HepG2 (cell line): ENCODE data around the gene GLYR1. TPM values are rescaled to one million over a fixed set of nuclear protein-coding genes. Genes with fewer than 3 reads are reported as not detected.

ENCODE experiments used
- ATAC-seq: fragments of 200-7000 bp; cut with Tn5 transposase; 3 replicates; pipeline ENCODE4 v1.9.1; 2020; ENCODE audit warnings: mild to moderate bottlenecking, moderate library complexity
- BruUV-seq: library from RNA; stranded (reverse); fragments of 400-500 nt; replicated peaks from 2 replicates; lab custom pipeline; 2021; lab: Mats Ljungman, UMichigan
- CTCF ChIA-PET: fragments of 300-600 bp; formaldehyde crosslinking; extraction: SDS; loops from one replicate; lab custom pipeline; 2021; ENCODE audit warnings: low total read pairs, inconsistent platforms, low intra/inter-chr PET ratio; lab: Yijun Ruan, JAX
- POLR2A ChIA-PET: fragments of 350-600 bp; sonication (Branson Sonifier 250); formaldehyde crosslinking; loops from one replicate; lab custom pipeline; 2020; ENCODE audit warnings: antibody characterized with exemption, inconsistent platforms; lab: Yijun Ruan, JAX
- DNase-seq: peaks from one replicate; pipeline ENCODE4 v3.0.0-alpha.2; 2015; ENCODE audit warnings: low spot score
- FAIRE-seq: peaks from 3 replicates; lab custom pipeline; 2011; peaks lifted over from hg19 to GRCh38; lab: Jason Lieb, UNC
- H2AFZ ChIP-seq: one replicate; pipeline ENCODE4 v1.6.1; 2011; ENCODE audit warnings: low read length, inconsistent platforms
- H3K27ac ChIP-seq: fragments of 300-600 bp; 3 replicates; pipeline ENCODE4 v1.8.0; 2011; ENCODE audit warnings: mixed run types, mild to moderate bottlenecking, mixed read lengths, low read length, inconsistent platforms; ENCODE audit not compliant: insufficient read depth; ENCODE audit errors: extremely low read length
- H3K27me3 ChIP-seq, 2 experiments: fragments of 200-600 bp in 1 of 2; 2 replicates in 1 of 2; 3 replicates in 1 of 2; pipeline versions ENCODE4 v1.6.0 to v1.8.0; 2011; ENCODE audit warnings: low read length in 2 of 2, mild to moderate bottlenecking in 2 of 2, moderate library complexity in 2 of 2, inconsistent platforms in 1 of 2; ENCODE audit not compliant: insufficient read depth in 2 of 2, control insufficient read depth in 1 of 2
- H3K36me3 ChIP-seq, 2 experiments: fragments of 200-600 bp in 1 of 2; replicated peaks in 1 of 2; 2 replicates in 1 of 2; 3 replicates in 1 of 2; pipeline versions ENCODE4 v1.5.1 to v1.8.0; 2011; ENCODE audit warnings: low read length in 2 of 2, inconsistent platforms in 1 of 2; ENCODE audit not compliant: insufficient read depth in 2 of 2, control insufficient read depth in 1 of 2
- H3K4me1 ChIP-seq: 2 replicates; pipeline ENCODE4 v1.5.1; 2012; ENCODE audit warnings: low read length, inconsistent platforms; ENCODE audit not compliant: insufficient read depth
- H3K4me2 ChIP-seq: 2 replicates; pipeline ENCODE4 v1.6.0; 2011; ENCODE audit warnings: low read depth, low read length, inconsistent platforms
- H3K4me3 ChIP-seq, 3 experiments: fragments of 200-600 bp in 1 of 3; sonication (generic), shearing (Covaris generic) in 1 of 3; replicated peaks in 1 of 3; 2 replicates each; pipeline ENCODE4 v1.5.1; 2011 to 2016; ENCODE audit warnings: low read length in 3 of 3, inconsistent platforms in 2 of 3, low read depth in 2 of 3, mild to moderate bottlenecking in 2 of 3, control low read depth in 1 of 3, mixed read lengths in 1 of 3; ENCODE audit not compliant: insufficient read depth in 1 of 3
- H3K79me2 ChIP-seq: one replicate; pipeline ENCODE4 v1.6.1; 2011; ENCODE audit warnings: low read length, inconsistent platforms; ENCODE audit not compliant: insufficient read depth
- H3K9ac ChIP-seq: 2 replicates; pipeline ENCODE4 v1.6.0; 2011; ENCODE audit warnings: mild to moderate bottlenecking, low read depth, low read length, inconsistent platforms; ENCODE audit not compliant: insufficient read depth
- H3K9me3 ChIP-seq: 2 replicates; pipeline ENCODE4 v1.5.1; 2012; ENCODE audit warnings: mild to moderate bottlenecking, low read length
- H4K20me1 ChIP-seq: 2 replicates; pipeline ENCODE4 v1.6.0; 2011; ENCODE audit warnings: inconsistent platforms, mild to moderate bottlenecking, low read length, moderate library complexity; ENCODE audit not compliant: insufficient read depth
- DNMT1 ChIP-seq: sonication (generic); formaldehyde crosslinking; IDR thresholded peaks from 2 replicates; pipeline ENCODE4 v1.5.1; 2020; ENCODE audit warnings: mild to moderate bottlenecking, missing genetic modification reagents
- ELF3 ChIP-seq: IDR thresholded peaks from 2 replicates; pipeline ENCODE4 v1.6.1; 2016; ENCODE audit warnings: missing genetic modification reagents, missing compliant biosample characterization
- ESRRA ChIP-seq: sonication (generic); formaldehyde crosslinking; IDR thresholded peaks from 2 replicates; pipeline ENCODE4 v1.5.1; 2020; ENCODE audit warnings: mild to moderate bottlenecking, low read depth, missing genetic modification reagents
- HDAC1 ChIP-seq: sonication (generic); formaldehyde crosslinking; IDR thresholded peaks from 2 replicates; pipeline ENCODE4 v1.5.1; 2020; ENCODE audit warnings: mild to moderate bottlenecking, missing genetic modification reagents
- HDAC6 ChIP-seq: fragments of 200-600 bp; sonication (generic); IDR thresholded peaks from 2 replicates; pipeline ENCODE4 v1.7.0; 2017; ENCODE audit warnings: mild to moderate bottlenecking, antibody characterized with exemption, low read length, low read depth
- KIAA2018 ChIP-seq: sonication (generic); formaldehyde crosslinking; IDR thresholded peaks from 2 replicates; pipeline ENCODE4 v1.5.0; 2020; ENCODE audit warnings: mild to moderate bottlenecking, missing genetic modification reagents, borderline replicate concordance
- NFIB ChIP-seq: sonication (generic); formaldehyde crosslinking; IDR thresholded peaks from 2 replicates; pipeline ENCODE4 v1.9.0; 2021; ENCODE audit warnings: missing genetic modification reagents, mild to moderate bottlenecking, borderline replicate concordance
- PREB ChIP-seq: sonication (generic); formaldehyde crosslinking; IDR thresholded peaks from 2 replicates; pipeline ENCODE4 v1.4.0; 2020; ENCODE audit warnings: missing genetic modification reagents
- SNRNP70 ChIP-seq: fragments of 200-400 bp; formaldehyde crosslinking; IDR thresholded peaks from 2 replicates; pipeline ENCODE4 v1.6.1; 2017; ENCODE audit warnings: mild to moderate bottlenecking, low read depth, low read length, moderate library complexity
- ZNF331 ChIP-seq: sonication (generic); formaldehyde crosslinking; IDR thresholded peaks from 2 replicates; pipeline ENCODE4 v1.4.0; 2020; ENCODE audit warnings: missing genetic modification reagents
- ZNF350 ChIP-seq: sonication (generic); formaldehyde crosslinking; IDR thresholded peaks from 2 replicates; pipeline ENCODE4 v1.4.0; 2020; ENCODE audit warnings: mild to moderate bottlenecking, low read depth, missing genetic modification reagents, borderline replicate concordance
- ZNF383 ChIP-seq: sonication (generic); formaldehyde crosslinking; IDR thresholded peaks from 2 replicates; pipeline ENCODE4 v1.4.0; 2020; ENCODE audit warnings: missing genetic modification reagents, mild to moderate bottlenecking, borderline replicate concordance
- ZNF562 ChIP-seq: sonication (generic); formaldehyde crosslinking; IDR thresholded peaks from 2 replicates; pipeline ENCODE4 v1.8.0; 2022; ENCODE audit warnings: missing genetic modification reagents, borderline replicate concordance
- ZSCAN20 ChIP-seq: sonication (generic); formaldehyde crosslinking; IDR thresholded peaks from 2 replicates; pipeline ENCODE4 v1.4.0; 2020; ENCODE audit warnings: missing genetic modification reagents, mild to moderate bottlenecking, borderline replicate concordance
- WGBS: methylation state at CpG from one replicate; pipeline ENCODE4 v1.1.6; 2017; ENCODE audit warnings: low lambda C conversion rate; 5-methylcytosine and 5-hydroxymethylcytosine counted together
- in situ Hi-C: cut with HindIII; loops from 2 replicates; pipeline ENCODE4 v1.10.0; 2017; ENCODE audit warnings: low pct_unique_long_range_greater_than_20kb; ENCODE audit not compliant: extremely low pct_ligation_motif_present
- intact Hi-C: fragments of 100-400 bp; cut with micrococcal nuclease; formaldehyde crosslinking; loops from one replicate; pipeline ENCODE4 v1.10.0; 2022; ENCODE audit not compliant: unreplicated experiment
- polyA plus RNA-seq, 8 experiments: library from polyadenylated mRNA; depleted of rRNA in 3 of 8; stranded (reverse) in 7 of 8; unstranded in 1 of 8; fragments of >200 nt; fragmentation: Illumina TruSeq in 4 of 8; extraction: Trizol in 4 of 8; gene quantifications; 2 replicates each; pipeline versions ENCODE4 v1.2.1 to v1.2.3, GENCODE V29; 2011 to 2016; ENCODE audit warnings: low read depth in 4 of 8, missing spikeins in 1 of 8, mixed read lengths in 1 of 8; ENCODE audit not compliant: insufficient read depth in 1 of 8
- total RNA-seq, 5 experiments: library from RNA; depleted of rRNA; stranded (reverse); fragments of >200 nt; fragmentation: Illumina TruSeq; extraction: Trizol; gene quantifications; 2 replicates each; pipeline ENCODE4 v1.2.3, GENCODE V29; 2016; ENCODE audit warnings: low read depth in 1 of 5

The GLYR1 gene
- total and polyA plus RNA-seq, 2 of the 13 experiments (the other 11 are each of a cell fraction or from before 2014, with no cell fraction given): 28.3 to 48.7 TPM

DNA sequence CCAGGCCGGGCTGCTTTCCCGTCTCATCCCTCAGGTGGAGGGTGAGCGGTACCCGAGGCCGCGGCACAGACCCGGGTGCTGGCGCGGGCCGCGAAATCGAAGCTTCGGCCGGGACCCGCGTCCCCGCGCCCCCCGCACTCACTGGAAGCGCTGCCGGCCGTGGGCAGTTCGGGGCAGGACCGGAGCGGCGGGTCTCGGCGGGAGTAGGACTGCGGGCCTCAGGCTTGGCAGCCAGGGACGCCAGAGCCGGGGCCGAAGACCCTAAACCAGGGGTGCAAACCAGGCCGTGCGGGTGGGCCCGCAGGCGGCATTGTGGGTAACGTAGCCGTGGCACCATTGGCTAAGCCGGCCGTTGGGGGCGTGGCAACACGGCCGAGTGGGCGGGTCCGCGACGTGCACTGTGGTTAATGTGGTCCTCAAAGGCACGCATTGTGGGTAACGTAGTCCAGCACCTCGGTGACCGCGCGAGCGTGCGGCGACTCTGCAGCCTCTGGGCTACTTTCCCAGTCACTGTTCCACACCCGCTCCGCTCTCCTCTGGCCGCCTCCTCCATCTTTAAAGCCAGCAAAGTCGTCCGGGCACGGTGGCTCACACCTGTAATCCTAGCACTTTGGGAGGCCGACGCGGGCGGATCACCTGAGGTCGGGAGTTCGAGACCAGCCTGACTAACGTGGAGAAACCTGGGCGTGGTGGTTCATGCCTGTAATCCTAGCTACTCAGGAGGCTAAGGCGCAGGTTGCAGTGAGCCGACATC lies 80.0 kb downstream of the GLYR1 start, which contains the start of gene ZNF500:
Gene ZNF500 (minus strand): TSS at position 288 of the 754 bp plus-strand sequence. CDS start 1,184 bp downstream, outside the sequence.
- peak; percentile 85 for ATAC-seq
- H2AFZ ChIP-seq: no peak within 1 kb of the TSS
- H3K9ac ChIP-seq: peak within 1 kb of the TSS; percentile 92
- in situ Hi-C loops (no loop called here), intact Hi-C loops (loop anchor here (2.0 to 5.0 kb wide), 2 partner anchors 36 to 50 kb away; partner anchors contain the start of gene ROGDI)
- peaks cover 8 to 27% of the 10 kb centered on the region in 2 experiments; a peak in 4 of 5 replicates for H3K36me3 ChIP-seq
- peak within 1 kb of the TSS; percentile 78 for H3K27ac ChIP-seq
- H3K27me3 ChIP-seq: no peaks in the 10 kb centered on the region; a peak in 1 of 5 replicates
- peak within 1 kb of the TSS; percentile 91 to 92 (median 91) for H3K4me3 ChIP-seq
- peak; percentile 96 for FAIRE-seq
- H4K20me1 ChIP-seq: no peaks in the 10 kb centered on the region
- BruUV-seq: no TSS peak
- 1% methylated on average over 30 of the region's 72 CpGs for WGBS
- H3K79me2 ChIP-seq: peaks cover 19% of the 10 kb centered on the region
- peaks cover 46% of the 10 kb centered on the region for H3K4me1 ChIP-seq
- DNase-seq: peak; percentile 93
- no peaks in the 10 kb centered on the region for H3K9me3 ChIP-seq
- POLR2A ChIA-PET: interaction anchor here (1.4 to 3.1 kb wide), 5 partner anchors 22 to 103 kb away, joined by 4 to 40 read pairs (median 12); partner anchors contain the start of genes ANKS3, DNAAF8, ROGDI and SEPTIN12
- CTCF ChIA-PET: no interaction called here
- H3K4me2 ChIP-seq: peak within 1 kb of the TSS; percentile 99
- TF ChIP-seq HDAC6 (no peak), ZNF350 (CRISPR knock-in tag) (peak; percentile 46; the same call in 1 of the 2 replicates), ZNF331 (CRISPR knock-in tag) (peak; percentile 32; the same call in 1 of the 2 replicates), ZNF383 (CRISPR knock-in tag) (no peak; the same call in 1 of the 2 replicates), PREB (CRISPR knock-in tag) (no peak), NFIB (CRISPR knock-in tag) (no peak), KIAA2018 (CRISPR knock-in tag) (no peak), DNMT1 (CRISPR knock-in tag) (peak; percentile 64; the same call in 1 of the 2 replicates), ZNF562 (CRISPR knock-in tag) (no peak), HDAC1 (CRISPR knock-in tag) (peak; percentile 81), ELF3 (peak; percentile 31; the same call in 1 of the 2 replicates), ZSCAN20 (peak; percentile 69; the same call in 1 of the 2 replicates), SNRNP70 (no peak), ESRRA (CRISPR knock-in tag) (peak; percentile 59)
